SK-N-SH (cell line): Measurements from ENCODE around the gene TERT.

ENCODE experiments used
- CTCF ChIP-seq: fragments of 200-600 bp; sonication (generic); IDR thresholded peaks from 2 replicates; pipeline ENCODE4 v1.6.1; 2017; ENCODE audit warnings: antibody characterized with exemption, mild to moderate bottlenecking, moderate library complexity
- EP300 ChIP-seq, 2 experiments: IDR thresholded peaks; 2 replicates each; pipeline versions ENCODE4 v1.4.0 to v1.6.1; 2012; ENCODE audit warnings: borderline replicate concordance in 1 of 2, low read depth in 1 of 2, low read length in 1 of 2
- FOXM1 ChIP-seq: IDR thresholded peaks from 2 replicates; pipeline ENCODE4 v1.4.0; 2012; ENCODE audit warnings: low read depth, mild to moderate bottlenecking
- MAX ChIP-seq: IDR thresholded peaks from 2 replicates; pipeline ENCODE4 v1.4.0; 2012; ENCODE audit warnings: low read depth
- NRF1 ChIP-seq: IDR thresholded peaks from 2 replicates; pipeline ENCODE4 v1.6.1; 2012; ENCODE audit warnings: low read depth, mild to moderate bottlenecking, low read length
- RAD21 ChIP-seq: IDR thresholded peaks from 2 replicates; pipeline ENCODE4 v1.6.1; 2012; ENCODE audit warnings: mild to moderate bottlenecking, low read length
- USF2 ChIP-seq: fragments of 150-350 bp; IDR thresholded peaks from 2 replicates; pipeline ENCODE4 v1.6.1; 2017; ENCODE audit warnings: antibody characterized with exemption, low read length, low read depth, borderline replicate concordance
- TF ChIP-seq, protein P1 (sequence below): IDR thresholded peaks from 2 replicates; pipeline ENCODE4; 2012

DNA sequence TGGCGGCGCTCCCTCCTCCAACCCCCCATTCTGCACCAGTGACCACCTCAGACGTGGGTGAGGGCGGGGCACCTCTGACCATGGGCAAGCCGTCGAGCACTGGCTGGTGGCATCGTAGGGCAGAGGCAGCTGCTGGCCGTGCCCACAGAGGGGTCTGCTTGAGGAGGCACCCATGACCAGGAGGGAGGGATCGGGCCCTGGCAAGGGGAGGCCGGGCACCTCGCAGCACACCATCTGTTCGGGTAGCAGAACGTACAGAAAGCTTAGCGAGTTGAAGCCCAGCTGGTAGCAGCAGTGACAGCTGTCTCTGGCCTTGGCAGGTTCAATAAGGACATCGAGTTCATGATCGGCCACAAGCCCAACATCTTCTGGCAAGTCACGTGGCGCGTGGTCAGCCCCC is 74.0 kb downstream of the TERT start:
- TF ChIP-seq MAX, result no peak
- TF ChIP-seq CTCF, result no peak
- TF ChIP-seq USF2, result no peak
- TF ChIP-seq, protein P1, sequence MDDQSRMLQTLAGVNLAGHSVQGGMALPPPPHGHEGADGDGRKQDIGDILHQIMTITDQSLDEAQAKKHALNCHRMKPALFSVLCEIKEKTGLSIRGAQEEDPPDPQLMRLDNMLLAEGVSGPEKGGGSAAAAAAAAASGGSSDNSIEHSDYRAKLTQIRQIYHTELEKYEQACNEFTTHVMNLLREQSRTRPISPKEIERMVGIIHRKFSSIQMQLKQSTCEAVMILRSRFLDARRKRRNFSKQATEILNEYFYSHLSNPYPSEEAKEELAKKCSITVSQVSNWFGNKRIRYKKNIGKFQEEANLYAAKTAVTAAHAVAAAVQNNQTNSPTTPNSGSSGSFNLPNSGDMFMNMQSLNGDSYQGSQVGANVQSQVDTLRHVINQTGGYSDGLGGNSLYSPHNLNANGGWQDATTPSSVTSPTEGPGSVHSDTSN, result no peak
- TF ChIP-seq RAD21, result no peak
- TF ChIP-seq NRF1, result no peak
- TF ChIP-seq EP300 (IDR thresholded peaks at IDR 0.05; ENCODE audit: borderline replicate concordance in 1 of 2, low read depth in 1 of 2, low read length in 1 of 2), result no peak
- no peak for TF ChIP-seq FOXM1
